Peyer's patch (tissue), 4 donors: ENCODE measurements around the gene GALNT9.

ENCODE experiments used
- POLR2A ChIP-seq, 2 donors: fragments of 450-650 bp; IDR thresholded peaks; one replicate each; pipeline ENCODE4 v1.5.1; 2017; ENCODE audit warnings: antibody characterized with exemption in 2 of 2, mild to moderate bottlenecking in 2 of 2, moderate library complexity in 2 of 2
- TF ChIP-seq, protein P1 (sequence below), 6 experiments: fragments of 450-650 bp in 4 of 6; fragments of 200-600 bp in 2 of 6; sonication (generic) in 1 of 6; IDR thresholded peaks; one replicate each; pipeline ENCODE4 v1.5.1; 2017 to 2019; ENCODE audit warnings: antibody characterized with exemption in 6 of 6, mild to moderate bottlenecking in 3 of 6, moderate library complexity in 1 of 6

DNA sequence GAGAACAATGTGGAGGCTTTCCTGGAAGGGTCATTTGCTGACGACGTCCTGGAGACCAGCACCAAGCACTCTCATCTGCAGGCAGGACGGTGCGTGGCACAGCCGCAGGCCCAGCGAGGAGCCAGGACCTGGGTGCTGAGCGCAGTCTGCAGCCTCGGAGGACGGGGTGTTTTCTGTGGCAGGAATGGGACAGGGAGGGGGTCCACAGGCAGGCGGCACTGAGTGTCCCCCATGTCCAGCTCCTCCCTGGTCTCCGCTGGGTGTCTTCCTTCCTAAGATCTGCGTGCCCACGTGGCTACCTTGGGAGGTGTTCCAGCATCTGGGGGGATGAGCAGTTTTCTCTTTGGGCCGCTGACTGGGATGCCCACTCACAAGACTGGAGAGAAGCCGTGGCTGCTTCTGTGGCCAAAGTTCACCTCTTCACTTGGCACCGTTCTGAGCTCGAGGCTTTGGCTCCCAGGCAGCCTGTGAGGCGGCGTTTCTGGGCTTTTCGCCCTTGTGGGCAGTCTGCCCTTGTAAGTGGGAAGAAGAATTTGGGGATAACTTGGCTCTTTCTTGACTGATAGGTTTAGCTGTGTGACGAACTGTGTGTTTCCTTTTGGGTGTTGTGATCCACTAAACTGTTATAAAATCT is 112.9 kb downstream of the GALNT9 start:
- TF ChIP-seq, protein P1, sequence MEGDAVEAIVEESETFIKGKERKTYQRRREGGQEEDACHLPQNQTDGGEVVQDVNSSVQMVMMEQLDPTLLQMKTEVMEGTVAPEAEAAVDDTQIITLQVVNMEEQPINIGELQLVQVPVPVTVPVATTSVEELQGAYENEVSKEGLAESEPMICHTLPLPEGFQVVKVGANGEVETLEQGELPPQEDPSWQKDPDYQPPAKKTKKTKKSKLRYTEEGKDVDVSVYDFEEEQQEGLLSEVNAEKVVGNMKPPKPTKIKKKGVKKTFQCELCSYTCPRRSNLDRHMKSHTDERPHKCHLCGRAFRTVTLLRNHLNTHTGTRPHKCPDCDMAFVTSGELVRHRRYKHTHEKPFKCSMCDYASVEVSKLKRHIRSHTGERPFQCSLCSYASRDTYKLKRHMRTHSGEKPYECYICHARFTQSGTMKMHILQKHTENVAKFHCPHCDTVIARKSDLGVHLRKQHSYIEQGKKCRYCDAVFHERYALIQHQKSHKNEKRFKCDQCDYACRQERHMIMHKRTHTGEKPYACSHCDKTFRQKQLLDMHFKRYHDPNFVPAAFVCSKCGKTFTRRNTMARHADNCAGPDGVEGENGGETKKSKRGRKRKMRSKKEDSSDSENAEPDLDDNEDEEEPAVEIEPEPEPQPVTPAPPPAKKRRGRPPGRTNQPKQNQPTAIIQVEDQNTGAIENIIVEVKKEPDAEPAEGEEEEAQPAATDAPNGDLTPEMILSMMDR (IDR thresholded peaks at IDR 0.05) = no peak
- no peak for TF ChIP-seq POLR2A (IDR thresholded peaks at IDR 0.05)
